Liver (tissue), 9 donors: ENCODE measurements around the gene ANO7. TPM values are rescaled to one million over a fixed set of nuclear protein-coding genes. Genes with fewer than 3 reads are reported as not detected.

Experiments used
- DNase-seq: peaks from one replicate; pipeline ENCODE4 v3.0.0-alpha.2; 2017; ENCODE audit warnings: low spot score
- H3K27ac ChIP-seq, 2 donors: one replicate each; pipeline ENCODE4 v1.7.0; 2013; ENCODE audit warnings: inconsistent platforms in 2 of 2, low read length in 2 of 2, control low read depth in 1 of 2, low read depth in 1 of 2, mild to moderate bottlenecking in 1 of 2
- H3K27me3 ChIP-seq, 4 donors: one replicate each; pipeline versions ENCODE4 v1.6.1 to v1.7.0; 2013; ENCODE audit warnings: low read length in 3 of 4, inconsistent platforms in 1 of 4, mild to moderate bottlenecking in 1 of 4, moderate library complexity in 1 of 4; ENCODE audit not compliant: control insufficient read depth in 4 of 4, insufficient read depth in 4 of 4
- H3K36me3 ChIP-seq, 4 donors: one replicate each; pipeline versions ENCODE4 v1.6.1 to v1.7.0; 2013; ENCODE audit warnings: low read length in 3 of 4, mild to moderate bottlenecking in 3 of 4, low read depth in 1 of 4, moderate library complexity in 1 of 4; ENCODE audit not compliant: control insufficient read depth in 4 of 4, insufficient read depth in 3 of 4
- H3K4me1 ChIP-seq, 4 donors: one replicate each; pipeline versions ENCODE4 v1.6.1 to v1.7.0; 2013; ENCODE audit warnings: low read length in 3 of 4, mild to moderate bottlenecking in 3 of 4, moderate library complexity in 1 of 4; ENCODE audit not compliant: control insufficient read depth in 4 of 4, insufficient read depth in 4 of 4
- H3K4me3 ChIP-seq, 3 donors: one replicate each; pipeline versions ENCODE4 v1.6.1 to v1.7.0; 2013; ENCODE audit warnings: low read length in 3 of 3, control low read depth in 1 of 3, low read depth in 1 of 3, mild to moderate bottlenecking in 1 of 3
- H3K9ac ChIP-seq, 2 donors: one replicate each; pipeline ENCODE4 v1.7.0; 2013; ENCODE audit warnings: low read length in 2 of 2, mild to moderate bottlenecking in 2 of 2, moderate library complexity in 2 of 2, control low read depth in 1 of 2, low read depth in 1 of 2
- H3K9me3 ChIP-seq, 4 donors: one replicate each; pipeline versions ENCODE4 v1.6.1 to v1.7.0; 2013; ENCODE audit warnings: low read length in 3 of 4; ENCODE audit not compliant: control insufficient read depth in 4 of 4
- ATF3 ChIP-seq: IDR thresholded peaks from 2 replicates; pipeline ENCODE4 v1.6.1; 2016; ENCODE audit warnings: antibody characterized with exemption
- CTCF ChIP-seq: fragments of 150-350 bp; IDR thresholded peaks from 2 replicates; pipeline ENCODE4 v1.5.1; 2017; ENCODE audit warnings: improper control_type of control experiment, low read depth, low read length; ENCODE audit not compliant: missing input control
- EGR1 ChIP-seq, 2 donors: IDR thresholded peaks; 2 replicates each; pipeline ENCODE4 v1.6.1; 2016 to 2018; ENCODE audit warnings: antibody characterized with exemption in 2 of 2, low read depth in 2 of 2
- FOXA1 ChIP-seq: IDR thresholded peaks from 2 replicates; pipeline ENCODE4 v1.6.1; 2016; ENCODE audit warnings: antibody characterized with exemption
- FOXA2 ChIP-seq: IDR thresholded peaks from 2 replicates; pipeline ENCODE4 v1.6.1; 2016; ENCODE audit warnings: antibody characterized with exemption
- GABPA ChIP-seq, 2 donors: IDR thresholded peaks in 1 of 2; conservative IDR thresholded peaks in 1 of 2; 2 replicates each; pipeline ENCODE4 v1.6.1; 2016; ENCODE audit warnings: antibody characterized with exemption in 2 of 2, mild to moderate bottlenecking in 1 of 2, moderate library complexity in 1 of 2
- HNF4A ChIP-seq, 2 donors: conservative IDR thresholded peaks; 2 replicates each; pipeline ENCODE4 v1.6.1; 2016; ENCODE audit warnings: antibody characterized with exemption in 2 of 2, mild to moderate bottlenecking in 2 of 2
- JUND ChIP-seq, 2 donors: IDR thresholded peaks; 2 replicates each; pipeline ENCODE4 v1.6.1; 2016; ENCODE audit warnings: antibody characterized with exemption in 2 of 2
- MAX ChIP-seq: IDR thresholded peaks from 2 replicates; pipeline ENCODE4 v1.6.1; 2016; ENCODE audit warnings: antibody characterized with exemption
- RAD21 ChIP-seq, 2 donors: IDR thresholded peaks; 2 replicates each; pipeline ENCODE4 v1.6.1; 2016; ENCODE audit warnings: antibody characterized with exemption in 2 of 2, mild to moderate bottlenecking in 2 of 2
- REST ChIP-seq: IDR thresholded peaks from 2 replicates; pipeline ENCODE4 v1.6.1; 2016; ENCODE audit warnings: antibody characterized with exemption, mild to moderate bottlenecking
- RXRA ChIP-seq, 2 donors: IDR thresholded peaks; 2 replicates each; pipeline ENCODE4 v1.6.1; 2017 to 2018; ENCODE audit warnings: antibody characterized with exemption in 2 of 2, mild to moderate bottlenecking in 1 of 2
- SP1 ChIP-seq: IDR thresholded peaks from 2 replicates; pipeline ENCODE4 v1.6.1; 2018; ENCODE audit warnings: antibody characterized with exemption, mild to moderate bottlenecking
- TAF1 ChIP-seq: conservative IDR thresholded peaks from 2 replicates; pipeline ENCODE4 v1.6.1; 2016; ENCODE audit warnings: antibody characterized with exemption, mild to moderate bottlenecking
- YY1 ChIP-seq: IDR thresholded peaks from 2 replicates; pipeline ENCODE4 v1.6.1; 2016; ENCODE audit warnings: antibody characterized with exemption, mild to moderate bottlenecking
- ZBTB33 ChIP-seq: IDR thresholded peaks from 2 replicates; pipeline ENCODE4 v1.6.1; 2016; ENCODE audit warnings: antibody characterized with exemption
- WGBS: extraction: QIAGEN DNeasy Blood & Tissue Kit; methylation state at CpG from one replicate; pipeline ENCODE4 v1.1.7; 2013; 5-methylcytosine and 5-hydroxymethylcytosine counted together
- polyA plus RNA-seq, 2 donors: library from polyadenylated mRNA; stranded (reverse) in 1 of 2; unstranded in 1 of 2; fragments of 200-250 nt in 1 of 2; fragments of >200 nt in 1 of 2; fragmentation: Nextera tagmentation in 1 of 2; extraction: Ambion mirVana in 1 of 2; gene quantifications; one replicate each; pipeline versions ENCODE4 v1.2.1 to v1.2.3, GENCODE V29; 2013 to 2015
- total RNA-seq, 2 donors: library from RNA; depleted of rRNA; stranded (reverse); fragments of >200 nt; gene quantifications; one replicate each; pipeline ENCODE4 v1.2.3, GENCODE V29; 2014
- donor health status: healthy.
- donor health status: healthy.
- donor health status: healthy.
- donor health status: healthy.
- donor health status: healthy.

The ANO7 gene
- total and polyA plus RNA-seq, 4 donors, result 0.25 to 0.70 (median 0.45) TPM

- no peak for TF ChIP-seq ZBTB33
- TF ChIP-seq RXRA (IDR thresholded peaks at IDR 0.05), result no peak
- no peak for TF ChIP-seq YY1
Measured at GRCh38 chr2:241268306-241268705, 79.8 kb downstream of the ANO7 start (continued).

- Histone ChIP-seq H3K27ac (no peak overlapping the region), H3K9ac (no peak overlapping the region), H3K27me3 (no peaks in the 10 kb centered on the region), H3K4me3 (no peak overlapping the region), H3K4me1 (peaks cover 6 to 46% (median 35%) of the 10 kb centered on the region in 4 donors), H3K9me3 (no peaks in the 10 kb centered on the region), H3K36me3 (peaks cover 7 to 32% (median 28%) of the 10 kb centered on the region in 4 donors)
- no peak for DNase-seq
- TF ChIP-seq EGR1 (IDR thresholded peaks at IDR 0.05; ENCODE audit: low read depth in 2 of 2), result no peak
- TF ChIP-seq CTCF, result no peak
- no peak for TF ChIP-seq HNF4A (conservative IDR thresholded peaks at IDR 0.05)
- TF ChIP-seq RAD21 (IDR thresholded peaks at IDR 0.05), result no peak
- TF ChIP-seq YY1, result no peak
- TF ChIP-seq TAF1, result no peak
- TF ChIP-seq REST, result no peak
- no peak for TF ChIP-seq SP1
- TF ChIP-seq FOXA2, result no peak
- no peak for TF ChIP-seq FOXA1
- no peak for TF ChIP-seq MAX
- TF ChIP-seq GABPA (IDR thresholded peaks at IDR 0.05 in 1 of 2, conservative IDR thresholded peaks at IDR 0.05 in 1 of 2), result no peak
- no peak for TF ChIP-seq JUND (IDR thresholded peaks at IDR 0.05)
- TF ChIP-seq ZBTB33, result no peak
- TF ChIP-seq RXRA (IDR thresholded peaks at IDR 0.05), result no peak
- TF ChIP-seq ATF3, result no peak
- 91% methylated on average over 14 of the region's 14 CpGs for WGBS
Measured at GRCh38 chr2:241268716-241269445, 80.4 kb downstream of the ANO7 start.
